ENCODE results near the gene CYB561D1. TPM values are rescaled to one million over a fixed set of nuclear protein-coding genes. Genes with fewer than 3 reads are reported as not detected.

Gene CYB561D1
- total and polyA plus RNA-seq, 9 of the 15 experiments (the other 6 are each of a cell fraction or from before 2014, with no cell fraction given): 0.71 to 7.2 (median 3.5) TPM

DNA sequence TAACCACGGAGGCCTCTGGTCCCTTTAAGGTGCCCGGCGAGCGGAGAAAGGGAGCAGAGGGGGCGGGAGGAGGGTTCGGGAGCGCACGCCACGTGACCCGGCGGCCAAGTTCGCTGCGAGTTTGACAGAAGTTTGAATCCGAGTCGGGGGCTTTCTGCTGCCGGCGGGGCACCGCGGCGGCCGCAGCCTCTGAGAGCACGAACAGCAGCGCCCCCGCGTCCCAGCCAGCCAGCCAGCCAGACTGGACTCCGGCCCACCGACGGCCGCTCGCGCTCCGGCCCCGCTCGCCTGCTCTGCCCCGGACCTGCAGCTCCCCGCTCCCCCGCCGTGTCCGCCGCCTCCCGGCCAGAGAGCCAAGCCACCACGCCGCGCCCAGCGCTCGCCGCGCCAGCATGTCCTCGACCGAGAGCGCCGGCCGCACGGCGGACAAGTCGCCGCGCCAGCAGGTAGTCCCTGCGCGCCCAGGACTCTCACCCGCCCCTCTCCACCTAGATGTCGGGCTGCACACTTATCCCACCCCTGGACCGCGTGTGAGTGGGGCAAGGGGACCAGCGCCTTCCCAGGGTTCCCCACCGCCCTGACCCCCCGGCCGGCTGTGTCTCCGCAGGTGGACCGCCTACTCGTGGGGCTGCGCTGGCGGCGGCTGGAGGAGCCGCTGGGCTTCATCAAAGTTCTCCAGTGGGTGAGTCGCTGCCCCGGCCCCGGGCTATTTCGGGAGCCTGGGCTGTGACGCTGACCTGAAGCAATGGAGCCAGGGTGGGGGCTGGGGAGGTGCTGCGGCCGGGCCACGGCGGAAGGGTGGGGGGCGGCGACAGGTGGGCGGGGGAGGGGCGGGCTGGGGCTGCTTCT is 27.2 kb upstream of the CYB561D1 start, which contains the start of gene SYPL2:
SYPL2 (plus strand) TSS at position 95 of the 849 bp plus-strand sequence; CDS start at position 393, 298 bp downstream.
- no peaks in the 10 kb centered on the region for H3K79me2 ChIP-seq (ENCODE audit: control insufficient read depth, insufficient read depth, low read length)
- no TSS peak for BruUV-seq (replicated peaks)
- peak; percentile 85 for ATAC-seq
- H3K9me1 ChIP-seq (ENCODE audit: control insufficient read depth, insufficient read depth, low read length): no peaks in the 10 kb centered on the region
- peaks cover 56 to 61% of the 10 kb centered on the region in 2 experiments for H3K27me3 ChIP-seq (ENCODE audit: control insufficient read depth in 2 of 2, insufficient read depth in 2 of 2, low read length in 2 of 2)
- WGBS (ENCODE audit: insufficient coverage, low coverage, missing lambda C conversion rate): 5% methylated on average over 84 of the region's 88 CpGs
- peak within 1 kb of the TSS; percentile 71 for H2AFZ ChIP-seq (ENCODE audit: low read depth, low read length)
- FAIRE-seq: no peak
- ChIA-PET CTCF (ENCODE audit: low intra/inter-chr PET ratio) (no interaction called here), POLR2A (no interaction called here)
- H3K27ac ChIP-seq (ENCODE audit: extremely low read depth, low read depth, low read length): no peak within 1 kb of the TSS
- intact Hi-C loops (cut with micrococcal nuclease) (no loop called here), in situ Hi-C loops (cut with MboI) (no loop called here)
- peak within 1 kb of the TSS in 1 of 2 experiments; percentile 83; a peak in 3 of 4 replicates for H3K9ac ChIP-seq (ENCODE audit: insufficient read depth in 1 of 2, low read depth in 2 of 2, low read length in 2 of 2)
- H3K9me3 ChIP-seq (replicated peaks; ENCODE audit: control insufficient read depth, insufficient read depth, low read depth, low read length): no peaks in the 10 kb centered on the region
- H3K4me2 ChIP-seq (ENCODE audit: insufficient read depth, low read length): peak within 1 kb of the TSS; percentile 64
- H3K4me1 ChIP-seq (replicated peaks in 1 of 2; ENCODE audit: control insufficient read depth in 2 of 2, insufficient read depth in 2 of 2, low read length in 2 of 2): peaks cover 0 to 11% of the 10 kb centered on the region in 2 experiments; a peak in 3 of 5 replicates
- H3K36me3 ChIP-seq (ENCODE audit: control insufficient read depth, insufficient read depth, low read length): no peaks in the 10 kb centered on the region
- no peaks in the 10 kb centered on the region; the same call in 1 of the 2 replicates for H4K20me1 ChIP-seq (replicated peaks; ENCODE audit: control insufficient read depth, insufficient read depth, low read length)
- DNase-seq (ENCODE audit: extremely low read depth in 1 of 4, low spot score in 3 of 4): peak; percentile 43 to 64 (median 58)
- H3K4me3 ChIP-seq: peak within 1 kb of the TSS; percentile 38
- TF ChIP-seq NR2C2 (CRISPR knock-in tag; IDR thresholded peaks at IDR 0.05) (no peak), NR2C2 (tag; IDR thresholded peaks at IDR 0.05) (peak; percentile 20; the same call in 1 of the 2 replicates), ZNF444 (CRISPR knock-in tag; IDR thresholded peaks at IDR 0.05) (no peak), ZNF717 (CRISPR knock-in tag; IDR thresholded peaks at IDR 0.05) (no peak), HDAC6 (IDR thresholded peaks at IDR 0.05; ENCODE audit: low read depth, low read length) (0 out of 2 replicates have a peak, but pooled peaks have one; percentile 25), L3MBTL2 (IDR thresholded peaks at IDR 0.05) (peak; percentile 57), ZNF140 (CRISPR knock-in tag; IDR thresholded peaks at IDR 0.05) (no peak), PCBP1 (IDR thresholded peaks at IDR 0.05; ENCODE audit: low read depth, low read length, poor library complexity, severe bottlenecking) (no peak), EGR1 (conservative IDR thresholded peaks at IDR 0.05) (peak; percentile 23; the same call in 1 of the 2 replicates), TEAD1 (CRISPR knock-in tag; IDR thresholded peaks at IDR 0.05) (no peak), TAF1 (IDR thresholded peaks at IDR 0.05; ENCODE audit: control insufficient read depth, extremely low read depth, insufficient read depth, low read length, severe bottlenecking) (no peak), ZBTB7A (IDR thresholded peaks at IDR 0.05; ENCODE audit: borderline replicate concordance, control insufficient read depth, low read depth, low read length) (peak; percentile 68; the same call in 1 of the 2 replicates), NFIC (IDR thresholded peaks at IDR 0.05) (peak; percentile 47; the same call in 1 of the 2 replicates), GATAD2B (IDR thresholded peaks at IDR 0.05; ENCODE audit: borderline replicate concordance) (no peak), NCOA6 (IDR thresholded peaks at IDR 0.05) (peak; percentile 78)
- TF ChIP-seq, protein P1, sequence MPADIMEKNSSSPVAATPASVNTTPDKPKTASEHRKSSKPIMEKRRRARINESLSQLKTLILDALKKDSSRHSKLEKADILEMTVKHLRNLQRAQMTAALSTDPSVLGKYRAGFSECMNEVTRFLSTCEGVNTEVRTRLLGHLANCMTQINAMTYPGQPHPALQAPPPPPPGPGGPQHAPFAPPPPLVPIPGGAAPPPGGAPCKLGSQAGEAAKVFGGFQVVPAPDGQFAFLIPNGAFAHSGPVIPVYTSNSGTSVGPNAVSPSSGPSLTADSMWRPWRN (IDR thresholded peaks at IDR 0.05; ENCODE audit: low read depth): no peak
- TF ChIP-seq, protein P2, sequence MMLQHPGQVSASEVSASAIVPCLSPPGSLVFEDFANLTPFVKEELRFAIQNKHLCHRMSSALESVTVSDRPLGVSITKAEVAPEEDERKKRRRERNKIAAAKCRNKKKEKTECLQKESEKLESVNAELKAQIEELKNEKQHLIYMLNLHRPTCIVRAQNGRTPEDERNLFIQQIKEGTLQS (IDR thresholded peaks at IDR 0.05): no peak
- TF ChIP-seq, protein P2 (CRISPR knock-in tag; conservative IDR thresholded peaks at IDR 0.05): no peak
- TF ChIP-seq, protein P3, sequence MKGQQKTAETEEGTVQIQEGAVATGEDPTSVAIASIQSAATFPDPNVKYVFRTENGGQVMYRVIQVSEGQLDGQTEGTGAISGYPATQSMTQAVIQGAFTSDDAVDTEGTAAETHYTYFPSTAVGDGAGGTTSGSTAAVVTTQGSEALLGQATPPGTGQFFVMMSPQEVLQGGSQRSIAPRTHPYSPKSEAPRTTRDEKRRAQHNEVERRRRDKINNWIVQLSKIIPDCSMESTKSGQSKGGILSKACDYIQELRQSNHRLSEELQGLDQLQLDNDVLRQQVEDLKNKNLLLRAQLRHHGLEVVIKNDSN (CRISPR knock-in tag; IDR thresholded peaks at IDR 0.05): peak; percentile 83
- TF ChIP-seq, protein P4, sequence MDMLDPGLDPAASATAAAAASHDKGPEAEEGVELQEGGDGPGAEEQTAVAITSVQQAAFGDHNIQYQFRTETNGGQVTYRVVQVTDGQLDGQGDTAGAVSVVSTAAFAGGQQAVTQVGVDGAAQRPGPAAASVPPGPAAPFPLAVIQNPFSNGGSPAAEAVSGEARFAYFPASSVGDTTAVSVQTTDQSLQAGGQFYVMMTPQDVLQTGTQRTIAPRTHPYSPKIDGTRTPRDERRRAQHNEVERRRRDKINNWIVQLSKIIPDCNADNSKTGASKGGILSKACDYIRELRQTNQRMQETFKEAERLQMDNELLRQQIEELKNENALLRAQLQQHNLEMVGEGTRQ (CRISPR knock-in tag; IDR thresholded peaks at IDR 0.05): peak; percentile 89

Data from K562 (cell line).